Activated CD4-positive, alpha-beta T cell treated with anti-CD3 and anti-CD28 coated beads, Interleukin-2, amount 10 ng/mL, durations not matched to agents 7 days and 5 days (primary cell): ENCODE results near the gene CNFN. TPM values are rescaled to one million over a fixed set of nuclear protein-coding genes. Genes with fewer than 3 reads are reported as not detected.
A peak's percentile ranks its signal among the peaks of the same experiment; 100 is the strongest.

Experiments used
- CTCF ChIA-PET: fragments of 350-600 bp; sonication (Branson Sonifier 250); formaldehyde crosslinking; loops from one replicate; lab custom pipeline; 2021; ENCODE audit warnings: antibody characterized with exemption; lab: Charles Lee
- POLR2A ChIA-PET: fragments of 350-600 bp; sonication (Branson Sonifier 250); formaldehyde crosslinking; loops from one replicate; lab custom pipeline; 2021; ENCODE audit warnings: antibody characterized with exemption; lab: Charles Lee
- DNase-seq: peaks from one replicate; pipeline ENCODE4 v3.0.0-alpha.2; 2020
- H3K27ac Mint-ChIP-seq: one replicate; pipeline ENCODE4 v1.8.0; 2021; ENCODE audit warnings: mild to moderate bottlenecking, moderate library complexity, mixed read lengths
- H3K27me3 Mint-ChIP-seq: one replicate; pipeline ENCODE4 v1.8.0; 2021; ENCODE audit warnings: mixed read lengths
- H3K36me3 Mint-ChIP-seq: one replicate; pipeline ENCODE4 v1.8.0; 2021; ENCODE audit warnings: low read depth, mixed read lengths
- H3K4me1 Mint-ChIP-seq: one replicate; pipeline ENCODE4 v1.8.0; 2021; ENCODE audit warnings: mixed read lengths
- H3K4me3 Mint-ChIP-seq: one replicate; pipeline ENCODE4 v1.8.0; 2021; ENCODE audit warnings: mild to moderate bottlenecking, moderate library complexity, mixed read lengths
- H3K9me3 Mint-ChIP-seq: one replicate; pipeline ENCODE4 v1.8.0; 2021; ENCODE audit warnings: mixed read lengths
- total RNA-seq, 2 experiments: library from RNA; stranded (reverse); gene quantifications; one replicate each; pipeline ENCODE4 v1.2.3, GENCODE V29; 2021

Gene CNFN
- not detected for total RNA-seq

GRCh38 chr19:42389899-42390298 lies at the start of gene CNFN:
TSS of gene CNFN (minus strand) at chr19:42390297. CDS start at chr19:42389037, 1,260 bp downstream.
- no peaks in the 10 kb centered on the region for H3K9me3 Mint-ChIP-seq
- DNase-seq, result no peak
- H3K4me3 Mint-ChIP-seq, result no peak within 1 kb of the TSS
- no peaks in the 10 kb centered on the region for H3K36me3 Mint-ChIP-seq
- H3K27ac Mint-ChIP-seq, result no peak within 1 kb of the TSS
- H3K27me3 Mint-ChIP-seq, result peaks cover 32% of the 10 kb centered on the region
- ChIA-PET POLR2A (no interaction called here), CTCF (interaction anchor here (1.4 kb wide), 1 partner anchor 16 kb away, joined by 3 read pairs; no protein-coding TSS in a partner anchor)
- peaks cover 5% of the 10 kb centered on the region for H3K4me1 Mint-ChIP-seq

DNA sequence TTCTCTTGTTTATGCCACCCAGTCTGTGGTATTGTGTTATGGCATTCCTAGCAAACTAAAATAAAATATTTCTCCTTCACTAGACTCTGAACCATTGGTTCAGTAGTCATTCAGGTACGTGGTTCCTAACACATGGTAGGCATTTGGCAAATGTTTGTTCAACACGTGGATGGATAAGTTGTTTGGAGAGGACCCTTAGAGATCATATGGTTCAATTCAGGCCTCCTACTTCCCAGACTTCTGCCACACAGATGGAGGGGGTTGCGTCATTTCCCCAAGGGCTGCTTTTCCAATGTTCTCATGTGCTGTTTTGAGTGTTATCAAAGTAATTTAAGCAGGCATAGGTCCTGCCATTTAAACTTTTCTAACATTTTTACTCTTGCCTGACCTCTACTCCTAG lies 45.9 kb upstream of the CNFN start:
- Mint-ChIP-seq H3K27me3 (peaks cover 3% of the 10 kb centered on the region), H3K4me3 (no peak overlapping the region), H3K4me1 (peaks cover 22% of the 10 kb centered on the region), H3K9me3 (no peaks in the 10 kb centered on the region), H3K27ac (no peak overlapping the region), H3K36me3 (no peaks in the 10 kb centered on the region)
- DNase-seq, result no peak
- ChIA-PET CTCF (interaction anchor here (3.5 kb wide), 1 partner anchor 12 kb away, joined by 9 read pairs; no protein-coding TSS in a partner anchor), POLR2A (no interaction called here)

DNA sequence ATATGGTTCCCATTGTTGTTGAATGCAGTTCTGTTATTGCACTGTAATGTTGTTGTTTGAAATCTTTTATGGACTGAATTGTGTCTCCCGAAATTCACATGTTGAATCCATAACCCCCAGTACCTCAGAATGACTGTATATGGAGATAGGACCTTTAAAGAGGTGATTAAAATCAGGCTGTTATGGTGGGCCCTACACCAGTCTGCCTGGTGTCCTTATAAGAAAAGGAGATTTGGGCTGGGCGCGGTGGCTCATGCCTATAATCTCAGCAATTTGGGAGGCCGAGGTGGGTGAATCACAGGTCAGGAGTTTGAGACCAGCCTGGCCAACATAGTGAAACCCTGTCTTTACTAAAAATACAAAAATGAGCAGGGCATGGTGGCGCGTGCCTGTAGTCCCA lies 45.2 kb upstream of the CNFN start:
- POLR2A ChIA-PET, result interaction anchor here (0.6 kb wide), 1 partner anchor 150 kb away, joined by 6 read pairs; no protein-coding TSS in a partner anchor

DNA sequence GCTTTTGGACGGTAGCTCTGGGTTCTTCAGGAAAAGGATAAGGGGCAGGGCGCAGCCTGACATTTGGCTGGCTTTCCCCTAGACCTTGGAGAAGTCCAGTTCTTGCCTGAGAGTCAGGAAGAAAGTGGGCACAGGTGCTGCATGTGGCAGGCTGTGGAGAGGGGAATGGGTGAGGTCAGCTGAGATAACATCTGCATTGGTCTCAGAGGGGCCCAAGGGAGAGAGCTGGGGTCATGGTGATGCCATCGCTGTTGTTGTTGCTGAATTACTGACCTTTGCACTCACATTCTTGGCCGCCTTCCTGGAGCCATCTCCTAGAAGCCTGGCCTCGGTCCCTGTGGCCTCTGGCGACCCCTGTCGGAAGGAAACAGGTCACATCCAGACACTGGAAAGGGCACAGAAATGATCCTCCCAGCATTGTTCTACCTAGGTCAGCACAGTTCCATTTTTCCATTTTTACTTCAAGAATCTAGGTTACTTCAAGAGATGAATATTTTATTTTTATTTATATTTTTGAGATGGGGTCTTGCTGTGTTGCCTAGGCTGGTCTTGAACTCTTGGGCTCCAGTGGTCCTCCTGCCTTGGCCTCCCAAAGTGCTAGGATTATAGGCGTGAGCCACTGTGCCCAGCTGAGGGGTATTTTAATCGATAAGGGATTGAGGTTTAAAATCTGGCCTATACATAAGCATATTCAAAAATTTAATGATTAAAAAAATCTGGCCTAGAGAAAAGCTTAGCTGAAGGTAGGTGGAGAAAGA lies 43.6 kb upstream of the CNFN start:
- Mint-ChIP-seq H3K9me3 (no peaks in the 10 kb centered on the region), H3K27ac (no peak overlapping the region), H3K27me3 (peaks cover 3% of the 10 kb centered on the region), H3K36me3 (no peaks in the 10 kb centered on the region), H3K4me1 (peaks cover 7% of the 10 kb centered on the region), H3K4me3 (no peak overlapping the region)
- CTCF ChIA-PET, result interaction anchor here (1.6 to 3.5 kb wide), 3 partner anchors 10 to 73 kb away, joined by 3 to 13 read pairs (median 9); no protein-coding TSS in a partner anchor
- peak; percentile 71 for DNase-seq
- POLR2A ChIA-PET, result interaction anchor here (1.0 kb wide), 1 partner anchor 10 kb away, joined by 3 read pairs; no protein-coding TSS in a partner anchor

More for the DNA sequence above, 45.2 kb upstream of the CNFN start:
- CTCF ChIA-PET, result interaction anchor here (0.6 to 3.5 kb wide), 3 partner anchors 11 to 195 kb away, joined by 3 to 9 read pairs (median 3); no protein-coding TSS in a partner anchor
- no peak overlapping the region for H3K27ac Mint-ChIP-seq
- no peaks in the 10 kb centered on the region for H3K36me3 Mint-ChIP-seq
- no peak for DNase-seq
- no peak overlapping the region for H3K4me3 Mint-ChIP-seq
- H3K9me3 Mint-ChIP-seq, result no peaks in the 10 kb centered on the region
- peaks cover 3% of the 10 kb centered on the region for H3K27me3 Mint-ChIP-seq
- peaks cover 15% of the 10 kb centered on the region for H3K4me1 Mint-ChIP-seq

GRCh38 chr19:42431486-42431885 lies 41.4 kb upstream of the CNFN start:
- no peak for DNase-seq
- H3K4me3 Mint-ChIP-seq, result no peak overlapping the region
- POLR2A ChIA-PET, result no interaction called here
- peaks cover 4% of the 10 kb centered on the region for H3K4me1 Mint-ChIP-seq
- no peaks in the 10 kb centered on the region for H3K9me3 Mint-ChIP-seq
- H3K27ac Mint-ChIP-seq, result no peak overlapping the region
- H3K27me3 Mint-ChIP-seq, result peaks cover 3% of the 10 kb centered on the region
- CTCF ChIA-PET, result interaction anchor here (0.6 to 1.5 kb wide), 3 partner anchors 9 to 110 kb away, joined by 3 to 5 read pairs (median 3); no protein-coding TSS in a partner anchor
- no peaks in the 10 kb centered on the region for H3K36me3 Mint-ChIP-seq

DNA sequence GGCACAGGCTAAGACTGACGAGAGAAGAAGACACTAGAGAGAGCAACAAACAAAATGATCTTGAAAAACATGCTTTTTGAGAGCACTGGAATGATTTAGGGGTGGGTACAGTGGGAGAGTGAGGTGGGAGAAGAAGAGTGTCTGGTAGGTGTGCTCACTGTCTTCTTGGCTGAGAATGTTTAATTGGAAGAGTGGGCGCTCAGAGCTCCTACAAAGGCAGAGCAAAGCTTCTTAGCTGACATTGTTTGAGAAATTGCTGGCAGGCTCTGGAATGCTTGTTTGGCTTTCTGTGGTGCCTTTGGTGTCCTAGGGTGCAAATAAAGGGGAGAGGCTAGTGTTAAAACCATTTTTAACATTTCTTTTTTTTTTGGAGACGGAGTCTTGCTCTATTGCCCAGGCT lies 38.6 kb upstream of the CNFN start:
- Mint-ChIP-seq H3K9me3 (no peaks in the 10 kb centered on the region), H3K36me3 (no peaks in the 10 kb centered on the region), H3K4me3 (no peak overlapping the region), H3K27me3 (peaks cover 3% of the 10 kb centered on the region), H3K4me1 (peaks cover 9% of the 10 kb centered on the region), H3K27ac (no peak overlapping the region)
- CTCF ChIA-PET, result interaction anchor here (0.7 to 1.4 kb wide), 2 partner anchors 10 to 696 kb away, joined by 3 to 5 read pairs; no protein-coding TSS in a partner anchor
- POLR2A ChIA-PET, result no interaction called here
- DNase-seq, result no peak

GRCh38 chr19:42427313-42427712 lies 37.2 kb upstream of the CNFN start, which contains the start of gene LIPE:
TSS of gene LIPE (minus strand) at chr19:42427388. CDS start at chr19:42427149, 239 bp downstream.
- no peaks in the 10 kb centered on the region for H3K9me3 Mint-ChIP-seq
- CTCF ChIA-PET, result interaction anchor here (2.2 kb wide), 1 partner anchor 13 kb away, joined by 6 read pairs; no protein-coding TSS in a partner anchor
- POLR2A ChIA-PET, result no interaction called here

DNA sequence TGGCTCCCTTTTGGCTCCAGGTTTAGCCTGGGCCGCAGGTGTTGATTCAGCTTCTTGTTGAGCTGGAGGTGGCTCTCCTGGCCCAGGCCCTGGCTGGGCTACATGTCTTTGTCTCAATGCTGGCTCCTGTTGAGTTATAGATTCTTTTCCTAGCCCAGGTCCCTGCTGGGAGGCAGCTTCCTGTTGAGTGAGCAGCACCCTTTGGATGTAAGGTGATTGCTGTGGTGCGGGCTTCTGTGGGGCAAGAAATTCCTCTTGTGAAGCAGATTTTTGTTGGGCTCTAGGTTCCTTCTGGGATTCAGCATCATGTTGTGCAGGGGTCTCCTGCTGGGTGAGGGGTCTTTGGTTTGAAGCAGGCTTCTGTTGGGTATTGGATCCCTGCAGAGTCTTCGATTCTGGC lies 36.5 kb upstream of the CNFN start:
- ChIA-PET POLR2A (no interaction called here), CTCF (interaction anchor here (2.2 to 3.9 kb wide), 2 partner anchors 11 to 14 kb away, joined by 6 to 25 read pairs; no protein-coding TSS in a partner anchor)
- H3K9me3 Mint-ChIP-seq, result no peaks in the 10 kb centered on the region

More at GRCh38 chr19:42427313-42427712, 37.2 kb upstream of the CNFN start, which contains the start of gene LIPE:
- H3K27ac Mint-ChIP-seq, result no peak within 1 kb of the TSS
- no peak for DNase-seq
- H3K36me3 Mint-ChIP-seq, result no peaks in the 10 kb centered on the region
- peaks cover 3% of the 10 kb centered on the region for H3K27me3 Mint-ChIP-seq
- H3K4me3 Mint-ChIP-seq, result no peak within 1 kb of the TSS
- H3K4me1 Mint-ChIP-seq, result peaks cover 13% of the 10 kb centered on the region

GRCh38 chr19:42424712-42425131 lies 34.6 kb upstream of the CNFN start:
- Mint-ChIP-seq H3K36me3 (peaks cover 6% of the 10 kb centered on the region), H3K4me1 (peaks cover 39% of the 10 kb centered on the region), H3K27ac (no peak overlapping the region), H3K4me3 (peak overlapping the region; percentile 95), H3K27me3 (no peaks in the 10 kb centered on the region), H3K9me3 (no peaks in the 10 kb centered on the region)
- ChIA-PET CTCF (interaction anchor here (2.2 to 3.9 kb wide), 2 partner anchors 10 to 13 kb away, joined by 9 to 25 read pairs; no protein-coding TSS in a partner anchor), POLR2A (no interaction called here)
- no peak for DNase-seq

More for the DNA sequence above, 36.5 kb upstream of the CNFN start:
- Mint-ChIP-seq H3K4me3 (no peak overlapping the region), H3K27ac (no peak overlapping the region), H3K4me1 (peaks cover 20% of the 10 kb centered on the region), H3K36me3 (no peaks in the 10 kb centered on the region), H3K27me3 (peaks cover 3% of the 10 kb centered on the region)
- no peak for DNase-seq

- Mint-ChIP-seq H3K9me3 (no peaks in the 10 kb centered on the region), H3K27me3 (no peaks in the 10 kb centered on the region), H3K4me3 (peak overlapping the region; percentile 95), H3K4me1 (peaks cover 40% of the 10 kb centered on the region), H3K36me3 (peaks cover 6% of the 10 kb centered on the region), H3K27ac (no peak overlapping the region)
- no peak for DNase-seq
- CTCF ChIA-PET, result interaction anchor here (2.2 to 3.9 kb wide), 2 partner anchors 10 to 14 kb away, joined by 9 to 25 read pairs; no protein-coding TSS in a partner anchor
- POLR2A ChIA-PET, result interaction anchor here (1.2 kb wide), 1 partner anchor 9 kb away, joined by 3 read pairs; no protein-coding TSS in a partner anchor
Measured at GRCh38 chr19:42424345-42424707, 34.2 kb upstream of the CNFN start.

GRCh38 chr19:42423462-42424344 lies 33.6 kb upstream of the CNFN start:
- H3K4me1 Mint-ChIP-seq, result peaks cover 43% of the 10 kb centered on the region
- peak; percentile 95 for DNase-seq
- peak overlapping the region; percentile 90 for H3K27ac Mint-ChIP-seq
- ChIA-PET POLR2A (interaction anchor here (0.6 to 1.5 kb wide), 3 partner anchors 9 to 17 kb away, joined by 3 read pairs; no protein-coding TSS in a partner anchor), CTCF (interaction anchor here (0.7 to 3.9 kb wide), 5 partner anchors 11 to 1170 kb away, joined by 3 to 25 read pairs (median 5); no protein-coding TSS in a partner anchor)
- peaks cover 7% of the 10 kb centered on the region for H3K36me3 Mint-ChIP-seq
- H3K27me3 Mint-ChIP-seq, result no peaks in the 10 kb centered on the region
- H3K9me3 Mint-ChIP-seq, result no peaks in the 10 kb centered on the region
- peak overlapping the region; percentile 95 for H3K4me3 Mint-ChIP-seq
